DOHH2 (cell line): Measurements from ENCODE around the gene TOMM6.

Source experiments
- CTCF ChIP-seq: fragments of 200-600 bp; sonication (generic); IDR thresholded peaks from one replicate; pipeline ENCODE4 v1.5.1; 2014; ENCODE audit warnings: antibody characterized with exemption, mild to moderate bottlenecking, low read depth, low read length; ENCODE audit not compliant: poor library complexity, severe bottlenecking
- EZH2phosphoT487 ChIP-seq: fragments of 200-600 bp; sonication (generic); IDR thresholded peaks from 2 replicates; pipeline ENCODE4 v1.6.1; 2017; ENCODE audit warnings: borderline replicate concordance, mild to moderate bottlenecking, antibody characterized with exemption, low read length, moderate library complexity, mixed read lengths

- TF ChIP-seq CTCF, result peak; percentile 48
- TF ChIP-seq EZH2phosphoT487, result no peak
These were observed 13.9 kb downstream of the TOMM6 start for GRCh38 chr6:41801380-41801779.
